ENCODE data around the gene CEP295NL. TPM values are rescaled to one million over a fixed set of nuclear protein-coding genes. Genes with fewer than 3 reads are reported as not detected.
"Not testable (repeated sequence)": the region's sequence is repeated elsewhere in the genome, so short reads cannot be mapped to it uniquely, and the experiment has no call there.

The CEP295NL gene
- total RNA-seq, 1 donor from 2014 or later: 7.9 TPM

- H3K4me1 ChIP-seq: peaks cover 82% of the 10 kb centered on the region
These were observed 14.7 kb upstream of the CEP295NL start for GRCh38 chr17:78917451-78918275.

GRCh38 chr17:78915872-78916632 lies 13.1 kb upstream of the CEP295NL start:
- H3K27me3 ChIP-seq: no peaks in the 10 kb centered on the region
- intact Hi-C loops (cut with DNase I): no loop called here

More at GRCh38 chr17:78917451-78918275, 14.7 kb upstream of the CEP295NL start:
- Histone ChIP-seq H3K36me3 (no peaks in the 10 kb centered on the region), H3K27ac (peak overlapping the region; percentile 99), H3K4me3 (no peak overlapping the region), H3K9me3 (no peaks in the 10 kb centered on the region), H3K27me3 (no peaks in the 10 kb centered on the region)
- DNase-seq (ENCODE audit: extremely low spot score in 2 of 2): no peak
- intact Hi-C loops (cut with DNase I): no loop called here
- TF ChIP-seq CTCF (IDR thresholded peaks at IDR 0.05) (no peak), POLR2AphosphoS5 (IDR thresholded peaks at IDR 0.05; ENCODE audit: insufficient read depth in 1 of 2, low read depth in 1 of 2) (no peak), POLR2A (IDR thresholded peaks at IDR 0.05) (no peak)

GRCh38 chr17:78913115-78913514 lies 10.1 kb upstream of the CEP295NL start:
- DNase-seq (ENCODE audit: extremely low spot score in 2 of 2): no peak
- no peak for TF ChIP-seq POLR2A (IDR thresholded peaks at IDR 0.05)
- TF ChIP-seq POLR2AphosphoS5 (IDR thresholded peaks at IDR 0.05; ENCODE audit: insufficient read depth in 1 of 2, low read depth in 1 of 2): no peak
- TF ChIP-seq CTCF (IDR thresholded peaks at IDR 0.05): no peak
- intact Hi-C loops (cut with DNase I): no loop called here
- Histone ChIP-seq H3K27ac (no peak overlapping the region), H3K4me1 (peaks cover 72% of the 10 kb centered on the region), H3K9me3 (no peaks in the 10 kb centered on the region), H3K36me3 (no peaks in the 10 kb centered on the region), H3K27me3 (no peaks in the 10 kb centered on the region), H3K4me3 (no peak overlapping the region)

More at GRCh38 chr17:78915872-78916632, 13.1 kb upstream of the CEP295NL start:
- Histone ChIP-seq H3K27ac (peak overlapping the region; percentile 80), H3K36me3 (no peaks in the 10 kb centered on the region), H3K4me1 (peaks cover 76% of the 10 kb centered on the region), H3K9me3 (no peaks in the 10 kb centered on the region), H3K4me3 (peak overlapping the region in 1 of 2 donors; percentile 31)
- no peak for DNase-seq (ENCODE audit: extremely low spot score in 2 of 2)
- TF ChIP-seq POLR2A (IDR thresholded peaks at IDR 0.05) (no peak), POLR2AphosphoS5 (IDR thresholded peaks at IDR 0.05; ENCODE audit: insufficient read depth in 1 of 2, low read depth in 1 of 2) (peak in 1 of 2 donors; percentile 36)

GRCh38 chr17:78912082-78912481 lies 9.1 kb upstream of the CEP295NL start:
- Histone ChIP-seq H3K27ac (no peak overlapping the region), H3K36me3 (no peaks in the 10 kb centered on the region), H3K9me3 (no peaks in the 10 kb centered on the region), H3K4me3 (no peak overlapping the region), H3K27me3 (no peaks in the 10 kb centered on the region), H3K4me1 (peaks cover 67% of the 10 kb centered on the region)
- intact Hi-C loops (cut with DNase I): no loop called here
- no peak for DNase-seq (ENCODE audit: extremely low spot score in 2 of 2)
- no peak for TF ChIP-seq POLR2A (IDR thresholded peaks at IDR 0.05)
- no peak for TF ChIP-seq CTCF (IDR thresholded peaks at IDR 0.05)
- TF ChIP-seq POLR2AphosphoS5 (IDR thresholded peaks at IDR 0.05; ENCODE audit: insufficient read depth in 1 of 2, low read depth in 1 of 2): no peak

GRCh38 chr17:78911543-78911942 lies 8.5 kb upstream of the CEP295NL start:
- H3K4me1 ChIP-seq: peaks cover 62% of the 10 kb centered on the region
- H3K27ac ChIP-seq; H3K36me3 ChIP-seq; H3K4me3 ChIP-seq; H3K9me3 ChIP-seq; H3K27me3 ChIP-seq; intact Hi-C loops (cut with DNase I); DNase-seq (ENCODE audit: extremely low spot score in 2 of 2): not testable (repeated sequence)

All from vagina (tissue), 2 donors.